Sigmoid colon (tissue), 3 donors: ENCODE results near the gene PHC2.

Source experiments
- CTCF ChIP-seq, 4 experiments: fragments of 450-650 bp in 3 of 4; fragments of 200-600 bp in 1 of 4; IDR thresholded peaks; one replicate each; pipeline ENCODE4 v1.5.1; 2016 to 2019; ENCODE audit warnings: antibody characterized with exemption in 4 of 4, mild to moderate bottlenecking in 3 of 4, moderate library complexity in 2 of 4
- POLR2A ChIP-seq, 2 donors: fragments of 450-650 bp; IDR thresholded peaks; one replicate each; pipeline ENCODE4 v1.6.1; 2016; ENCODE audit warnings: antibody characterized with exemption in 2 of 2, mild to moderate bottlenecking in 2 of 2, moderate library complexity in 2 of 2

- TF ChIP-seq POLR2A (IDR thresholded peaks at IDR 0.05) (no peak), CTCF (IDR thresholded peaks at IDR 0.05) (no peak)
Observed at GRCh38 chr1:33401471-33401870, 29.4 kb downstream of the PHC2 start.
